Heart right ventricle (tissue), 16 donors: ENCODE results near the gene CCDC85A. TPM values are rescaled to one million over a fixed set of nuclear protein-coding genes. Genes with fewer than 3 reads are reported as not detected.

Experiments used
- ATAC-seq, 8 donors: fragments of 200-7000 bp; cut with Tn5 transposase; one replicate each; pipeline ENCODE4 v1.9.1; 2020; ENCODE audit warnings: mild to moderate bottlenecking in 8 of 8, moderate library complexity in 8 of 8, moderate number of reproducible peaks in 1 of 8
- DNase-seq, 2 donors: peaks; one replicate each; pipeline ENCODE4 v3.0.0-alpha.2; 2020
- H3K27ac ChIP-seq, 10 donors: fragments of 200-600 bp; sonication (generic) in 2 of 10; one replicate each; pipeline versions ENCODE4 v1.5.0 to v1.8.0; 2020 to 2022; ENCODE audit warnings: mild to moderate bottlenecking in 3 of 10
- H3K27me3 ChIP-seq, 7 donors: fragments of 200-600 bp; one replicate each; pipeline ENCODE4 v1.8.0; 2021 to 2022; ENCODE audit warnings: mild to moderate bottlenecking in 2 of 7
- H3K36me3 ChIP-seq, 9 donors: fragments of 200-600 bp; sonication (generic) in 1 of 9; one replicate each; pipeline versions ENCODE4 v1.5.0 to v1.8.0; 2020 to 2022; ENCODE audit warnings: mild to moderate bottlenecking in 2 of 9
- H3K4me1 ChIP-seq, 9 donors: fragments of 200-600 bp; sonication (generic) in 1 of 9; one replicate each; pipeline versions ENCODE4 v1.5.0 to v1.8.0; 2020 to 2022; ENCODE audit warnings: mild to moderate bottlenecking in 4 of 9
- H3K4me3 ChIP-seq, 10 donors: fragments of 200-600 bp; sonication (generic) in 2 of 10; one replicate each; pipeline versions ENCODE4 v1.5.0 to v1.8.0; 2020 to 2022; ENCODE audit warnings: mild to moderate bottlenecking in 7 of 10, moderate library complexity in 2 of 10
- H3K9me3 ChIP-seq, 11 donors: fragments of 200-600 bp in 10 of 11; sonication (generic) in 2 of 11; one replicate each; pipeline versions ENCODE4 v1.5.0 to v1.8.0; 2013 to 2022; ENCODE audit warnings: mild to moderate bottlenecking in 2 of 11, control low read depth in 1 of 11, moderate library complexity in 1 of 11
- WGBS, 2 donors: extraction: QIAGEN DNeasy Blood & Tissue Kit; methylation state at CpG; one replicate each; pipeline ENCODE4 v1.1.7; 2013; ENCODE audit warnings: inconsistent platforms in 1 of 2; 5-methylcytosine and 5-hydroxymethylcytosine counted together
- intact Hi-C, 10 donors: fragments of 100-400 bp; cut with DNase I; formaldehyde crosslinking; loops; one replicate each; pipeline versions ENCODE4 v1.11.1 to v1.14.2; 2022
- polyA plus RNA-seq, 2 donors: library from polyadenylated mRNA; stranded (reverse); fragments of 200-250 nt; gene quantifications; one replicate each; pipeline ENCODE4 v1.2.3, GENCODE V29; 2013
- total RNA-seq, 10 donors: library from RNA; stranded (reverse); fragmentation: NEBNext Ultra II Directional in 3 of 10; extraction: Animal tissue kit (Norgen Biotek cat#: 25700) in 3 of 10; gene quantifications; one replicate each; pipeline versions ENCODE4 v1.2.1 to v1.2.4, GENCODE V29; 2021 to 2023
- TF ChIP-seq, protein P1 (sequence below), 9 donors: fragments of 200-600 bp; sonication (generic) in 2 of 9; IDR thresholded peaks; one replicate each; pipeline versions ENCODE4 v1.5.0 to v1.8.0; 2021 to 2022; ENCODE audit warnings: antibody characterized with exemption in 9 of 9, mild to moderate bottlenecking in 5 of 9, moderate library complexity in 1 of 9
- donor health status: Arrhythmogenic right ventricular cardiomyopathy.
- donor health status: ischemic (EF 13 %, LVEDD 7.1; RV severe dilation, severe dysfunction).
- donor health status: healthy with polysubstance abuse.
- donor health status: DM: no; HTN: yes; CAD: no.
- donor health status: DM: no; HTN: no; CAD: no.
- donor health status: ischemic (EF 25% LVEDD 6.9; RV normal size, moderate dysfunction).
- donor health status: ischemic (EF 25% LVEDD 5.7; RV mildly dilated, moderate dysfunction).
- donor health status: healthy.
- donor health status: DM: yes; HTN: yes; CAD: no.
- donor health status: Ischemic cardiomyopathy.
- donor health status: ischemic (EF 35%, LVEDD 5.7; RV mildly dilated, moderate dysfunction).
- donor health status: nonischemic (EF 11% LVEDD 7.7; RV severe dilation, severe dysfunction).
- donor health status: DM: yes; HTN: yes; CAD: no.
- donor health status: PGD.
- donor health status: ischemic (EF 29% LVEDD 5.4; RV normal size, mild dysfunction).
- donor health status: nonischemic (EF 23%, LVEDD 6.1; RV moderate dilation, normal function).

Gene CCDC85A
- total and polyA plus RNA-seq, 12 donors = 1.5 to 8.5 (median 3.5) TPM

DNA sequence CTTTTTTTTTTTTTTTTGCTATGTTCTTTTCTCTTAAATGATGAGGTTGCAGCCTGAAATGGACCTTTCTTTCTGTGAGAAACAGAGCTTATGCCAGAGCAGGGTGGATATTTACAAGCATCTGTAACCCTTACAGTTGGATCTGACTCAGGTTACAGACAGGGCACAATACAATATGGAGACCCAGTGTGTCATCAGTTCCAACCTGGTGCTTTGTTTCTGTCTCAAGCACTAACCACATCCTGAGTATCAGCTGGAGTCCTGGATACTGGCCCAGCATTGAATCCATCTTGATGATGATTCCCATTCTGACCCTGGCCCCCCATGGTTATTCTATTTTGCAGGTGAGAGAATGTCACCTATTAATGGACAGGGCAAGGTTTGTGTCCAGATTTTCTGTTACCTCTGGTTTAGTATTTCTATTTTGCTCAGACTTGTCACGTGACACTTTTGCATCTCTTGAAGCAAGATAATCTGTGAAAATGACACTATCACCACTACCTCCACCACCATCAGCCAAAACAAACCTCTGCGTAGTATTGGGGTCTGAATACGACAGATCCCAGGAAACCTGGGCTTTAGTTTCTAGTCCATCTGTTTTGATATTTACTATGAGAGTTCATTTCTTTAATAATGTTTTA lies 174.0 kb downstream of the CCDC85A start:
- no peak for DNase-seq
- TF ChIP-seq, protein P1, sequence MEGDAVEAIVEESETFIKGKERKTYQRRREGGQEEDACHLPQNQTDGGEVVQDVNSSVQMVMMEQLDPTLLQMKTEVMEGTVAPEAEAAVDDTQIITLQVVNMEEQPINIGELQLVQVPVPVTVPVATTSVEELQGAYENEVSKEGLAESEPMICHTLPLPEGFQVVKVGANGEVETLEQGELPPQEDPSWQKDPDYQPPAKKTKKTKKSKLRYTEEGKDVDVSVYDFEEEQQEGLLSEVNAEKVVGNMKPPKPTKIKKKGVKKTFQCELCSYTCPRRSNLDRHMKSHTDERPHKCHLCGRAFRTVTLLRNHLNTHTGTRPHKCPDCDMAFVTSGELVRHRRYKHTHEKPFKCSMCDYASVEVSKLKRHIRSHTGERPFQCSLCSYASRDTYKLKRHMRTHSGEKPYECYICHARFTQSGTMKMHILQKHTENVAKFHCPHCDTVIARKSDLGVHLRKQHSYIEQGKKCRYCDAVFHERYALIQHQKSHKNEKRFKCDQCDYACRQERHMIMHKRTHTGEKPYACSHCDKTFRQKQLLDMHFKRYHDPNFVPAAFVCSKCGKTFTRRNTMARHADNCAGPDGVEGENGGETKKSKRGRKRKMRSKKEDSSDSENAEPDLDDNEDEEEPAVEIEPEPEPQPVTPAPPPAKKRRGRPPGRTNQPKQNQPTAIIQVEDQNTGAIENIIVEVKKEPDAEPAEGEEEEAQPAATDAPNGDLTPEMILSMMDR (IDR thresholded peaks at IDR 0.05) = no peak
- no peak for ATAC-seq
- Histone ChIP-seq H3K9me3 (no peaks in the 10 kb centered on the region), H3K4me1 (no peaks in the 10 kb centered on the region), H3K27me3 (no peaks in the 10 kb centered on the region), H3K4me3 (no peak overlapping the region), H3K36me3 (no peaks in the 10 kb centered on the region), H3K27ac (no peak overlapping the region)
- intact Hi-C loops = no loop called here
- 81% methylated on average over 3 of the region's 3 CpGs for WGBS, 2 donors

DNA sequence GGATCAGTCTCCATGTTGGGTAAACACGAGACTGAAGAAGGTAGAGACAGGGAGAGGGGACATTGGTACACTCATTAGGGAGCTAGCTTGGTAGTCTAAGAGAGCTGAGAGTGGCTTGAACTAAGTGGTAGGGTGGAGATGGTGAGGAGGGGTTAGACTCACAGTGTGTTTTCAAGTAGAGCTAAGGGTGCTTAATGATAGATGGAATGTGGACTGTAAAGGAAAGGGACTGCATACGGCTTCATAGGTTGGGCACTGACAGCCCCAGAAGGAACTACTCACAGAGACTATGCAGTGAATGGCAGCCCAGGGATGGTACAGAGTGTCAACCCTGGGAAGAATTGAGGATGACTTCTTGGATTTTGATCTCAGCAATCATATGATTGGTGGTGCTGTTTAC lies 178.1 kb downstream of the CCDC85A start:
- WGBS, 2 donors = 68 to 86% methylated on average over 2 of the region's 2 CpGs
- DNase-seq = no peak
- no peaks in the 10 kb centered on the region for H3K9me3 ChIP-seq
- H3K4me3 ChIP-seq = no peak overlapping the region
- intact Hi-C loops = no loop called here
- H3K27me3 ChIP-seq = no peaks in the 10 kb centered on the region
- H3K36me3 ChIP-seq = no peaks in the 10 kb centered on the region
- TF ChIP-seq, protein P1 (IDR thresholded peaks at IDR 0.05) = no peak
- no peak for ATAC-seq
- H3K27ac ChIP-seq = no peak overlapping the region
- peaks cover 0 to 15% (median 0%) of the 10 kb centered on the region in 9 donors for H3K4me1 ChIP-seq

DNA sequence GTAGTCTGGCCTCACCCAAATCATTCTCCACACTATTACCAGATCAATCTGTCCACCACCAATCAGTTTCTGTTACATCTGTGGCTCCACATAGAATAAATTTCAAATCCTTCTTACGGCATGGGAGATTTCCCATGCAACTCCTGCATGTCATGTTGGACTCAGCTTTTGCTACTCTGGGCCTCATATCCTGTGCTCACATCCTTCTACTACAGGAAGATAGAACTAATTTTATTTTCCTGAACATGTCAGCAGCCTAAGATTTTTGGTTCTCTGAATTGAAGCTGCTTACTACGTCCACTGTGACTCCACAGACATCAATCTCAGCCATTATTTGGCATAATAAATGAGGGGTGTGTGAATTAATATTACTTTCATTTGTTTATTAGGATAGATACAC lies 181.1 kb downstream of the CCDC85A start:
- intact Hi-C loops = no loop called here
- TF ChIP-seq, protein P1 (IDR thresholded peaks at IDR 0.05) = no peak
- 60 to 67% methylated on average over 2 of the region's 2 CpGs for WGBS, 2 donors
- no peaks in the 10 kb centered on the region for H3K9me3 ChIP-seq
- no peaks in the 10 kb centered on the region for H3K27me3 ChIP-seq
- no peak for DNase-seq
- peak in 3 of 8 donors; percentile 38 to 59 (median 57) for ATAC-seq
- H3K36me3 ChIP-seq = no peaks in the 10 kb centered on the region
- H3K27ac ChIP-seq = peak overlapping the region in 3 of 10 donors; percentile 14 to 40 (median 32)
- no peak overlapping the region for H3K4me3 ChIP-seq
- H3K4me1 ChIP-seq = peaks cover 0 to 15% (median 0%) of the 10 kb centered on the region in 9 donors

DNA sequence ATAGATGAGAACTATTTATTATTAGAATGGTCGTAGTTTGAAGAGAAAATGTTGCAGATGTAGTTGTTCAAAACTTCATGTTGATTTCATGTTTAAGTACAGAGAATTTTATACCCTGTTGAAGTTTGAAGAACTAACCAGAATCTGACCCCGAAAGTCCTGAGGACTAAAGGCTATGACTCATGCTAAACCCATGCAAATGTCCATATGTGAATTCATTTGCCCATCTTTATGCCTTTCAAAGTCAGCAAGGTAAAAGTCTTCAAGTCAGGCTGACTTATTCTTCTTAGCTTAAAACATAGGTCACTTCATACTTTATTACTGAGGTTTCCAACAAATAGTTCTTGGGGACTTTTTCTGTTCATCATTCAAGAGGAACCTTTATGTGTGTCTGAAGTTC lies 185.5 kb downstream of the CCDC85A start:
- Histone ChIP-seq H3K9me3 (no peaks in the 10 kb centered on the region), H3K4me1 (peaks cover 0 to 12% (median 0%) of the 10 kb centered on the region in 9 donors), H3K36me3 (no peaks in the 10 kb centered on the region), H3K4me3 (no peak overlapping the region), H3K27ac (no peak overlapping the region), H3K27me3 (no peaks in the 10 kb centered on the region)
- no peak for DNase-seq
- whole genome bisulfite sequencing, 2 donors = 90 to 94% methylated on average over 2 of the region's 2 CpGs
- no peak for ATAC-seq
- TF ChIP-seq, protein P1 (IDR thresholded peaks at IDR 0.05) = no peak
- intact Hi-C loops = no loop called here
